T follicular helper cell (primary cell): ENCODE results near the gene COL5A1.
"Not testable (repeated sequence)": the region's sequence is repeated elsewhere in the genome, so short reads cannot be mapped to it uniquely, and the experiment has no call there.

ENCODE experiments used
- DNase-seq: peaks from one replicate; pipeline ENCODE4 v3.0.0-alpha.2; 2020; ENCODE audit warnings: low read depth

COL5A1 gene

DNA sequence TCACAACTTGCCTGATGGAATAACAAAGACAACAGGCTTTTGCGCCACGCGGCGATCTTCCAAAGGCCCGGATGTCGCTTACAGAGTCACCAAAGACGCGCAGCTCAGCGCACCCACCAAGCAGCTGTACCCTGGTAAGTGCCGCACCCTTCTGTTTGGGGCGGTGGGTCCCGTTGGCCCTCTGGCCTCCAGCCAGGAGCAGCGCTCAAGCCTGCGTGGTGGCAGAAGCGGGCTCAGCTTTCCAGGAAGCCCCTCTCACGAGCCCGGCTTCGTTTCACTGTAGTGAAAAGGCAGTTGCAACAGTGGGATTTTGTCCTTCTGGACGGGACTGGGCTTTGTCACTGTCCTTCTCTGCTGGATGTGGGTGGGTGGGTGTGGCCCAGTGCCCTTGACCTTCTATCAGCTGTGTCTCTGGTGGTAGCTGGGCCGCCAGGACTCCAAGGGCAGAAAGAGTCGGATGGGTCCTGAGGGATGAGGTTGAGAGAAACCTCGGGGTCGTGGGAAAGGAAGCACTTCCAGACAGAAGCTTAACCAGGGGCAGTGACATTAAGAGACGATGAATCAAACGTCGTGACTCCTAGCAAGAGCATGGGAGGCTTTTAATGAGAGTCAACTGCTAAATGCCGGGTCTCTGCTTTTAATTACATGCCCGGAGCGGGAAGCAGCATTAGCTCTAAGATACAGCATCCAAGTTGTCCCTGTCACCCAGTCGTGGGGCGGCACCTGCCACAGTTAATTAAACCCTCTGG lies 49.5 kb downstream of the COL5A1 start:
- DNase-seq: no peak

- DNase-seq: no peak
Observed at GRCh38 chr9:134691695-134692572, 50.3 kb downstream of the COL5A1 start.

GRCh38 chr9:134692573-134692860 lies 50.9 kb downstream of the COL5A1 start:
- DNase-seq: no peak

- DNase-seq: no peak
Observed at GRCh38 chr9:134693011-134693410, 51.4 kb downstream of the COL5A1 start.

DNA sequence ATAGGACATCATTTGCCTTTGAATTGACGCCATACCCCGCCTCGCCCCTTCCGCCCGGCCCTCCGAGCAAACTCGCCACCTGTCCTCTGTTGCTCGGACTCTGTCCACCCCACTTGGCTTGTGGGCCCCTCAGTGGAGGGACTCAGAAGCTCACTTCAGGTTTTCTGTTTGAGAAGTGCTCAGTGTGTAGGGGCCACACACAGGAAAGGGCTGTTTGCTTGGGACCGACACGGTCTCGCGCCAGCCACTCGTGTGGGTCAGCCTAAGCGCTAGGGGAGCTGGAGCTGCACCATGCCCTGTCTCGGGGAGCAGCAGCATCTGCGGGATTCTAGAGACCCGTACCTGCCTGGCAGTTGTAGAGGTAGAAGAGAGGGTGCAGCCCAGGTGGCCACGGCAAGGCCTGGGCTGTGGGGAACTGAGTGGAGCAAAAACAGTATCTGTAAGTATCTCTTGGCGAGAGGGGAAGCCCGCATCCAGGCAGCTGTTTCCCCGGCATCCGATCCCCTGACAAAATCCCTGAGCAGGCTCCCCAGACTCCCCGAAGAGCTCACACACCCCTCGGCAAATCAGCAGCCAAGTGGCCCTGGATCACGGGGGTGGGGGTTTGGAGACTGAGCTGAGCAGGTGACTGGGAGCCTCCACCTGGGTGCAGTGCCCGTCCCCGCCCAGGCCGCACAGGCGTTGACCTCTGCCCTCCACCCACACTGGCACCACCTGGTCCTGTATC lies 52.2 kb downstream of the COL5A1 start:
- no peak for DNase-seq

DNA sequence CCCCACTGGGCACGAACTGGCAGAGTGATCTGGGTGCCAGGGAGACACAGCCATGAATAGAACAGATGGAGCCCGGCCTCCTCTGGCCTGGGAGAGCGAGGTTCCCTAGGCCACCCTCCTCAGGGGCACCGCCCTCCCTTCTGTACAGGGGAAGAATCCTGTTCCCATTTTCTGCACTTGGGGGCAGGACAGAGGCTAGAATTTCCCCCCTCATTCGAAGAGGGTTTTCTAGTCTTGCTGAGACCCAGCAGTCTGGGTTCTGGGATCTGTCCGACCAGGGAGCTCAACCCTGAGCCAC lies 52.7 kb downstream of the COL5A1 start:
- no peak for DNase-seq

- no peak for DNase-seq
Observed at GRCh38 chr9:134694714-134695113, 53.1 kb downstream of the COL5A1 start.

DNA sequence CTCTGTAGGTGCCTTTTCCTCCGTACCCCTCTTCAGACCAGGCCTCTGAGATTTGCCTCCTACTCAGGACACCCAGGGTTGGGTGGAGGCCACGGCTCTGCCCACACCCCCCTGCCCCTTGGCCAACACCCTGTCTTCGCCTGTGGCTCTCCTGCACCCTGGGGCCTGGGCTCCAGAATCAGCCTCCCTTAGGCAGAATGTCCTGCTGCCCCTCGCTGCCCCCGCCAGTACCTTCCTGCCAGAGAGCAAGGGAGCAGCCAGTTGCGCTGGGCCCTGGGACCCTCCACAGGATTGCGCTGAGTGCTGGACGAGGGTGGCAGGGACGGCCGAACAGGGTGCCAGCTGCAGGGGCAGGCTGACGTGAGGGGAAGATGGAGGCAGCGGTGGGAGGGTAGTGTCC lies 53.5 kb downstream of the COL5A1 start:
- DNase-seq: no peak

GRCh38 chr9:134696433-134696832 lies 54.8 kb downstream of the COL5A1 start:
- DNase-seq: no peak

- DNase-seq: no peak
Observed at GRCh38 chr9:134698111-134698510, 56.5 kb downstream of the COL5A1 start.

DNA sequence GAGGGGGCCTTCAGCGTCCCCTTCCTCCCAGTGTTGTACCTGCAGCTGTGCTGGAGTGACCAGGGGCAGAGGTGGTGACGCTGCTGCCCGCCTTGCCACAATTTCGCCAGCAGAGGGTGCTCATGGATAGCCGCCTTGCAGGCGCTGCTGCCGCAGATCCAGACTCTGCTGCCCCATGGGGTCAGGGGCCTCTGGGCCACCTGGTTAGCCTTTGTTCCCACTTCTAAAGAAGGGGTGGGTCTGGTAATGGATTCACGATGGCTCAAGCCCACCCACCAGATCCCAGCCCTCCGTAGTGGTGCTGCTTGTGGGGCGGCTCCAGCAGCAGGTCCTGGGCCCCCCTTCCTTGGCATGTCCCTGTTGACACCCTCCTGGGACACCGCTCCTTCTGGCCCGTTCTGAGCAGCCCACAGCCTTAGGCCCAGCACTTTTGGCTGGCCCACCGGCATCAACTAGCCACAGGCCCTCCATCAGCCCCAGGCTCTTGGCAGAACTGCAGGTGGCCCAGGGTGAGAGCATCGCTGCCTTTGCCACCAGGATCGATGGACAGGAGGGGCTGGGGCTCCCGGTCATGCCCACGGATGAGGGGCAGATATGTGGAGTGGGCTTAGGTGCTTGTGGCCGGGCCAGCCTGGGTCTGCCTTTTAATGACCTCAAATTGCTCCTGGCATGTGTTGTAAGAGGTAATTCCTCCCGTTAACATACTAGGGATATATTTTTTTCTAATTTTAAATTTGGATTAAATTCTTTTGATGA lies 57.2 kb downstream of the COL5A1 start:
- DNase-seq: no peak

DNA sequence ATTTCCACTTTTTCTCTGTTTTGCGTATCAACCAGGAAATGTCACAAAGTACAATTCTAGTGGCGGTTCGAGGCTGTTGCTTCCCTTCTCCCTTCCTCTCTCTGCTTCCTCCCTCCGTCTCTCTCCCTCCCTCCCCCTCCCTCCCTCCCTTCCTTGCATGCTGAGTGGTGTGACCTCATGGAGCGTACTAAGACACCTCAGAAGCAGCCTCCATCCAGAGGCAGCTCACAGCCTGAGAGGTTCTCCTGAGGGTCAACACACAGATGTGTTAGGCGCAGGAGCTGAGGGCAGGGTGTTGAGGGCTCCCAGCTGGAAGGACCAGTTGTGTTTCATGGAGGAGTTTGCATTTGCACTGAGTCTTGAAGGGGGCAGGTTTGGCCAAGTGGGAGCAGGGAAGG lies 57.7 kb downstream of the COL5A1 start:
- DNase-seq: no peak

- no peak for DNase-seq
Observed at GRCh38 chr9:134700636-134701350, 59.2 kb downstream of the COL5A1 start.

DNA sequence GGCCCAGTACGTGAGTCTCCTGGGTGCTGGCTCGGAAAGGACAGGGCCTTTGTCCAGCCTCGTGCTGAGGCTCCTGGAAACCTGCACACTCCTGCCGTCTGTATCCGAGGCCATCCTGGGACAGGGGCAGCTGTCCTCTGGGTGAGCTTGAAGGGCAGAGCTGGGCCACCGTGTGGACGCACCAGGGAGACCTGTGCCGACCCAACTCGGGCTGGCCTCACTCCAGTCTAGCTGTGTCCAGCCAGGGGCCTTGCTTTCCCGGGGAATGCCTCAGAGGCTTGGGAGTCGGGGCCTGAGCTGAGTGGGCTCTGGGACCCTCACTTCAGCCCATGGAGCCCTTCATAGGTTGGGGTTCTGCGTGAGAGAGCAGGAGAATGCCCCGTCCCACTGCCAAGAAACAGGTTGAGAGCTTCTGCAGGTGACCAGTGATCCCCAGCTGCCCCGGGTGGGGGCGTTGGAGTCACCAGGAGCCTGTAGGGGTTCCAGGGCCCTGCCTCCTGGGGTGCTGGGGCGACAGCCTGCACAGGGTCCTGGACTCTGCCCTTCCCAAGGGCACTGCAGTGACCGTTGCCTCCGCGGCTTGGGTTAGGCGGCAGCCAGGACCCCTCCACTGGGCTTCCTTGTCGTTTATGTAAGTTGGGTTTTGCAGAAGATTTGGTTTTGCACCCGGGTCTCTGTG lies 60.1 kb downstream of the COL5A1 start:
- no peak for DNase-seq

DNA sequence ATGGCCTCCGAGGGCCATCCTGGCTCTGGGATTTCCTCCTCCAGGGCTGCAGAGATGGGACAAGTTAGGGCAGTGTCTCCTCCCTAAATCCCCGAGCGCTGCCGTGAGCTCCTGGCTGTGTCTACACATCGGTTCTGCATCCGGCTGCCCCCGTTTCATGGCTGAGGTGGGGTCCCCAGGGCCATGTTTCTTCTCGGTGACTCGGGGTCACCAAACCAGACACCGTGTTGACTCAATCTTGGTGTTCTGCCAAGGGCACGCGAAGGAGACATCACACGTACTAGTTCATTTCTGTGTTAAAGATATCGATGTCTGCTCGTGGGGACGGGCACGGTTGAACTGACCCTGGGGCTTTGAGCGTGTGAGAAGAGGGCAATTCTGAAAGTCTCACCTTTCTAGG lies 60.7 kb downstream of the COL5A1 start:
- DNase-seq: no peak

GRCh38 chr9:134703730-134704114 lies 62.1 kb downstream of the COL5A1 start:
- not testable (repeated sequence) for DNase-seq

- no peak for DNase-seq
Observed at GRCh38 chr9:134704498-134704897, 62.9 kb downstream of the COL5A1 start.

DNA sequence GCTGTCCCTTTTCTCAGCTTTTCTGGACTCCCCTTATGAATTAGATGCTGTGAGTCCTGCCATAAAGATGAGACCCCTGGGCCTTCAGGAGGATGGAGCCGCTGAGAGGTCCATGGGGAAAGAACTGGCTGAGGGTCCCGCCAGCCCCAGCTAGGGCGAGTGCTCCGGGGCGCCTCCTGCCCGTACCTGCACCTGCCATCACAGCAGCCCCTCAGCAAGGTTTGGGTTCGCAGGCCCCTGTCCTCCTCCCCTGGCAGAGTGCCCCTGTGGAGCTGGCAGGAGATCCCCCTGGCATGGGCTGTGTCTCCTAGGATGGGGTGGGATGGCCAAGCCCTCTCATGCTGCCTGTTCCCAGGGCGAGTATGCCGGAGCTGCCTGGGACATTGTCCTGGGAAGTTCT lies 64.2 kb downstream of the COL5A1 start:
- no peak for DNase-seq

GRCh38 chr9:134706522-134706921 lies 64.9 kb downstream of the COL5A1 start:
- DNase-seq: no peak

DNA sequence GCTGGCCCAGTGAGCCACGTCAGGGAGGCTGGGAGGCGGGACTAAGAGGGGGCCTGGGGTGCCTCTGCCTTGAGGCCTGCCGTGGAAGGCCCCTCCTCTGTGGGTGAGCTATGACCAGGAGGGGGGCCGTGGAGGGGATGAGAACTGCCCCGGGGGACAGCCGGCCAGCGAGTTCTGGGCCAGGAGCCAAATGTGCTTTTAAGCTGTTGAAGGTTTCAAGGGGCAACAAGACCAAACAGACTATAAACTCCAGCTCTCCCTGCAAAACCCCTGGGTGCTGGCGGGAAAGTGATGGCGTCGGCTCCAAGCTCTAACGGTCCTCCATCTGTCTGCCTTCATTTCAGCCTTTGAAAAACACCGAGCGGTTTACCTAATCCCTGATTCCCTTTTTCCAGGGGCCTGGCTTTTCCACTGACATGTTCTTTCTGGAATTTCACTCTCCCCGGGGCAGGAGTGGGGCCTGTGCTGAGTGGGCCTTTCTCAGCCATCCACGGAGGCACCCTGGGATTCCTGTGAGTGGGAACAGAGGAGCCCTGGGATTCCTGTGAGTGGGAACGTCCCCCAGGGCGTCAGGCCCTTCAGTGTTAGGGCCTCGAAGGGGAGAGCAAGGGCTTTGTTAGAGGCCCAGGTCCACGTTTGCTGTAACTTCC lies 65.6 kb downstream of the COL5A1 start:
- no peak for DNase-seq
